Esophagus (tissue), 2 donors: ENCODE measurements around the gene MYH11. TPM values are rescaled to one million over a fixed set of nuclear protein-coding genes. Genes with fewer than 3 reads are reported as not detected.

ENCODE experiments used
- polyA plus RNA-seq, 2 donors: library from polyadenylated mRNA; stranded (reverse); fragments of 200-250 nt; gene quantifications; one replicate each; pipeline ENCODE4 v1.2.3, GENCODE V29; 2013
- donor health status: healthy with polysubstance abuse.
- donor health status: Bipolar disorder and iron deficiency.

The MYH11 gene
- polyA plus RNA-seq, 2 donors: 120 to 421 TPM

Other genes with a start within 250 kb of the MYH11 start
- 10 to 100 TPM in 1 of 2 donors, 1 to 10 TPM in 1; 9.9 to 10.3 TPM for gene MARF1, start 213.9 kb downstream of the MYH11 start, polyA plus RNA-seq
- gene NDE1, start 206.8 kb downstream of the MYH11 start, polyA plus RNA-seq: 10 to 100 TPM; 11.6 to 14.3 TPM
- 10 to 100 TPM; 17.6 to 25.6 TPM for gene CEP20, start 31.6 kb upstream of the MYH11 start, polyA plus RNA-seq
- 10 to 100 TPM; 14.8 to 21.8 TPM for gene ABCC1, start 92.6 kb upstream of the MYH11 start, polyA plus RNA-seq